Stimulated activated CD8-positive, alpha-beta memory T cell treated with anti-CD3 and anti-CD28 coated beads, Interleukin-2, amount 100 ng/mL, for 48 hours (primary cell): Measurements from ENCODE around the gene HRC.
"Not testable (repeated sequence)": the region's sequence is repeated elsewhere in the genome, so short reads cannot be mapped to it uniquely, and the experiment has no call there.

Source experiments
- DNase-seq, 2 donors: peaks; one replicate each; pipeline ENCODE4 v3.0.0-alpha.2; 2020; ENCODE audit warnings: low read depth in 2 of 2

Gene HRC

GRCh38 chr19:49155005-49155819, at the start of gene HRC:
TSS of gene HRC (minus strand) at chr19:49155396. CDS start at chr19:49155237, 159 bp downstream.
- no peak for DNase-seq

- no peak for DNase-seq
Observed at GRCh38 chr19:49201042-49201441, 45.8 kb upstream of the HRC start.

GRCh38 chr19:49200238-49200862, 45.2 kb upstream of the HRC start:
- peak in 1 of 2 donors; percentile 14 for DNase-seq

- no peak for DNase-seq
Observed at GRCh38 chr19:49196527-49197240, 41.5 kb upstream of the HRC start.

GRCh38 chr19:49194408-49194807, 39.2 kb upstream of the HRC start:
- no peak for DNase-seq

- no peak for DNase-seq
Observed at GRCh38 chr19:49193822-49194394, 38.7 kb upstream of the HRC start.

GRCh38 chr19:49190781-49191180, 35.6 kb upstream of the HRC start:
- no peak for DNase-seq

GRCh38 chr19:49189259-49189658, 34.1 kb upstream of the HRC start:
- DNase-seq, result no peak

- no peak for DNase-seq
Observed at GRCh38 chr19:49188626-49189200, 33.5 kb upstream of the HRC start.

GRCh38 chr19:49186108-49186507, 30.9 kb upstream of the HRC start:
- no peak for DNase-seq

- DNase-seq, result no peak
Observed at GRCh38 chr19:49182848-49183375, 27.7 kb upstream of the HRC start.

- DNase-seq, result not testable (repeated sequence)
Observed at GRCh38 chr19:49182010-49182847, 27.0 kb upstream of the HRC start.

GRCh38 chr19:49180659-49181058, 25.5 kb upstream of the HRC start:
- no peak for DNase-seq

GRCh38 chr19:49173198-49173597, 18.0 kb upstream of the HRC start:
- no peak for DNase-seq

- DNase-seq, result no peak
Observed at GRCh38 chr19:49168421-49168820, 13.2 kb upstream of the HRC start.

- DNase-seq, result no peak
Observed at GRCh38 chr19:49167857-49168409, 12.7 kb upstream of the HRC start.

- DNase-seq, result no peak
Observed at GRCh38 chr19:49165865-49166301, 10.7 kb upstream of the HRC start.

GRCh38 chr19:49165111-49165750, 10.0 kb upstream of the HRC start:
- DNase-seq, result no peak

- no peak for DNase-seq
Observed at GRCh38 chr19:49161987-49162386, 6.8 kb upstream of the HRC start.
